DND-41 (cell line): ENCODE measurements around the gene C17orf107.

Experiments
- CTCF ChIP-seq: IDR thresholded peaks from 2 replicates; pipeline ENCODE4 v1.5.1; 2012; ENCODE audit warnings: borderline replicate concordance, low read length, moderate library complexity, mild to moderate bottlenecking; ENCODE audit not compliant: poor library complexity, severe bottlenecking; ENCODE audit errors: extremely low read depth
- EZH2 ChIP-seq: IDR thresholded peaks from 3 replicates; pipeline ENCODE4 v1.6.1; 2012; ENCODE audit warnings: borderline replicate concordance, low read depth, mild to moderate bottlenecking, moderate library complexity, low read length, inconsistent platforms; ENCODE audit not compliant: severe bottlenecking

DNA sequence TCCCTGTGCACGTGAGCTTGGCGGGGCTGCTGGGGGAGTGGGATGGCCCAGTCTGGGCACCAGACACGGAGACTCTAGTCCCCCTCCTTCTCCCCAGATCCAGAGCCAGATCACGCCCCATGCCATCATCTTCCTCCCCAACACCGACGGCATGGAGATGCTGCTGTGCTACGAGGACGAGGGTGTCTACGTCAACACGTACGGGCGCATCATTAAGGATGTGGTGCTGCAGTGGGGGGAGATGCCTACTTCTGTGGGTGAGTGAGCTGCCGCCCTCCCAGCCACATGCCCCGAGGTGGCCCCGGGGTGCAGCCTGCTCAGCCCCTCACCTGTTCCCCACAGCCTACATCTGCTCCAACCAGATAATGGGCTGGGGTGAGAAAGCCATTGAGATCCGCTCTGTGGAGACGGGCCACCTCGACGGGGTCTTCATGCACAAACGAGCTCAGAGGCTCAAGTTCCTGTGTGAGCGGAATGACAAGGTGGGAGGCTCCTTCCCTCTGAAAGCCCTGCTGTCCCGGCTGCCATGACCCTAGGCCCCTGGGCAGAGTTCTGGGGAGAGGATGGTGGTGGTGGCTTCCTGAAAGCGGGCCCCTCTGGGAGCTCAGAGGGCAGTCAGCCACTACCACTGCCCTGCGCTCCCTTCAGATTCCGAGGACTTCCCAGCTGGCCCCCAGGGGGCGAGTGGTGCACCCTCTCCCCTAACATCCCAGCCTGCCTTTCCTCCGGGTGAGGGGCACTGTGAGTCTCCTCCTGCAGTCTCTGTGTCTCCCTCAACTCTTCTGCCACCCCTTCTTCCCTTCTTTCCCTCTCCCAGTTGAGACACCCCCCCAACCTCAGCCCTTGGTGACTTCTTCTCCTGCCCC lies 2.8 kb upstream of the C17orf107 start:
- no peak for TF ChIP-seq CTCF
- TF ChIP-seq EZH2 = no peak
